Panc1 (cell line): ENCODE results near the gene RAD9A. TPM values are rescaled to one million over a fixed set of nuclear protein-coding genes. Genes with fewer than 3 reads are reported as not detected.

Experiments
- ATAC-seq: fragments of 200-7000 bp; cut with Tn5 transposase; 2 replicates; pipeline ENCODE4 v1.9.1; 2020; ENCODE audit warnings: mild to moderate bottlenecking, moderate library complexity
- BruUV-seq: library from RNA; stranded (reverse); fragments of 400-500 nt; replicated peaks from 2 replicates; lab custom pipeline; 2021; lab: Mats Ljungman, UMichigan
- CTCF ChIA-PET: fragments of 300-600 bp; sonication (Branson Sonifier 250); formaldehyde crosslinking; loops from one replicate; lab custom pipeline; 2022; ENCODE audit warnings: antibody characterized with exemption; lab: Charles Lee
- POLR2A ChIA-PET: fragments of 300-600 bp; sonication (Branson Sonifier 250); formaldehyde crosslinking; loops from one replicate; lab custom pipeline; 2022; ENCODE audit warnings: antibody characterized with exemption; lab: Charles Lee
- DNase-seq: peaks from one replicate; pipeline ENCODE4 v3.0.0-alpha.2; 2010; ENCODE audit warnings: low read depth, low spot score
- H3K27ac ChIP-seq: 2 replicates; pipeline ENCODE4 v1.5.1; 2011; ENCODE audit warnings: mild to moderate bottlenecking, low read length, inconsistent platforms
- H3K27me3 ChIP-seq: fragments of 200-500 bp; sonication (Bioruptor generic); 2 replicates; pipeline ENCODE4 v1.6.0; 2014; ENCODE audit warnings: low read length, inconsistent platforms; ENCODE audit not compliant: control insufficient read depth, insufficient read depth
- H3K36me3 ChIP-seq: fragments of 200-500 bp; sonication (Bioruptor generic); 2 replicates; pipeline ENCODE4 v1.5.1; 2014; ENCODE audit warnings: inconsistent platforms, mild to moderate bottlenecking, low read length, moderate library complexity; ENCODE audit not compliant: control insufficient read depth, insufficient read depth
- H3K4me1 ChIP-seq: 2 replicates; pipeline ENCODE4 v1.5.1; 2011; ENCODE audit warnings: inconsistent platforms, mild to moderate bottlenecking, low read length, moderate library complexity; ENCODE audit not compliant: control insufficient read depth, insufficient read depth
- H3K4me3 ChIP-seq, 2 experiments: 2 replicates each; pipeline ENCODE4 v1.5.1; 2011 to 2012; ENCODE audit warnings: low read depth in 2 of 2, low read length in 2 of 2, mild to moderate bottlenecking in 2 of 2, inconsistent platforms in 1 of 2, moderate library complexity in 1 of 2
- H3K9me3 ChIP-seq: fragments of 200-500 bp; sonication (Bioruptor generic); 2 replicates; pipeline ENCODE4 v1.5.1; 2014; ENCODE audit warnings: low read depth, mild to moderate bottlenecking, inconsistent platforms, low read length, moderate library complexity; ENCODE audit not compliant: control insufficient read depth, insufficient read depth
- POLR2AphosphoS5 ChIP-seq: IDR thresholded peaks from 2 replicates; pipeline ENCODE4 v1.6.1; 2012; ENCODE audit warnings: mild to moderate bottlenecking, low read depth, low read length, moderate library complexity
- SIN3A ChIP-seq: IDR thresholded peaks from 2 replicates; pipeline ENCODE4 v1.6.1; 2012; ENCODE audit warnings: low read depth, mild to moderate bottlenecking, low read length, moderate library complexity, borderline replicate concordance; ENCODE audit not compliant: insufficient read depth
- TCF7L2 ChIP-seq: IDR thresholded peaks from 2 replicates; pipeline ENCODE4 v1.6.1; 2011; ENCODE audit warnings: mild to moderate bottlenecking, low read depth, low read length, inconsistent platforms
- in situ Hi-C: cut with HindIII; loops from 2 replicates; pipeline ENCODE4 v1.10.0; 2016; ENCODE audit warnings: low sequenced_read_pairs, low pct_unique_long_range_greater_than_20kb
- intact Hi-C: fragments of 100-400 bp; cut with micrococcal nuclease; formaldehyde crosslinking; loops from one replicate; pipeline ENCODE4 v1.10.0; 2022; ENCODE audit not compliant: unreplicated experiment
- total RNA-seq: library from RNA; stranded (reverse); gene quantifications from one replicate; pipeline ENCODE4 v1.2.1, GENCODE V29; 2021; ENCODE audit not compliant: unreplicated experiment
- TF ChIP-seq, protein P1 (sequence below): fragments of 450-650 bp; IDR thresholded peaks from 2 replicates; pipeline ENCODE4 v1.5.1; 2017; ENCODE audit warnings: mild to moderate bottlenecking
- TF ChIP-seq, protein P2 (sequence below), 2 experiments: IDR thresholded peaks; 2 replicates each; pipeline ENCODE4 v1.6.1; 2011 to 2012; ENCODE audit warnings: low read depth in 2 of 2, control low read depth in 1 of 2, low read length in 1 of 2, mild to moderate bottlenecking in 1 of 2, moderate library complexity in 1 of 2; ENCODE audit not compliant: insufficient read depth in 1 of 2

The RAD9A gene
- total RNA-seq, 1 experiment from 2014 or later: 33.1 TPM

DNA sequence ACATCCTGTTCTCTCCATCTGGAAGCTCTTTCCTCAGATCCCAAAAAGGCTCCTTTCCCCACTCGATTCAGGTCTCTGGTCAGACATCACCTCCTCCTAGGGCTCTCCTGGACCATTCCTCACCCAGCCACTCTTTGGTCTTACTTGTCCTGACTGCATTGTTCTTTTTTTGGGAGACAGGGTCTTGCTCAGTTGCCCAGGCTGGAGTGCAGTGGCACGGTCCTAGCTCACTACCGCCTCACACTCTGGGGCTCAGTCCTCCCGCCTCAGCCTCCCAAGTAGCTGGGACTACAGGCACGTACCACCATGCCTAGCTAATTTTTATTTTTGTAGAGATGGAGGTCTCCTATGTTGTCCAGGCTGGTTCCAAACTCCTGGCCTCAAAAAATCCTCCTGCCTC lies 53.7 kb downstream of the RAD9A start:
- CTCF ChIA-PET: no interaction called here
- no peak for DNase-seq
- Histone ChIP-seq H3K36me3 (no peaks in the 10 kb centered on the region), H3K4me1 (peaks cover 18% of the 10 kb centered on the region), H3K4me3 (no peak overlapping the region), H3K27ac (no peak overlapping the region), H3K27me3 (no peaks in the 10 kb centered on the region), H3K9me3 (no peaks in the 10 kb centered on the region)
- no peak for ATAC-seq
- POLR2A ChIA-PET: no interaction called here
- BruUV-seq: no TSS peak
- intact Hi-C loops (no loop called here), in situ Hi-C loops (no loop called here)
- TF ChIP-seq, protein P1, sequence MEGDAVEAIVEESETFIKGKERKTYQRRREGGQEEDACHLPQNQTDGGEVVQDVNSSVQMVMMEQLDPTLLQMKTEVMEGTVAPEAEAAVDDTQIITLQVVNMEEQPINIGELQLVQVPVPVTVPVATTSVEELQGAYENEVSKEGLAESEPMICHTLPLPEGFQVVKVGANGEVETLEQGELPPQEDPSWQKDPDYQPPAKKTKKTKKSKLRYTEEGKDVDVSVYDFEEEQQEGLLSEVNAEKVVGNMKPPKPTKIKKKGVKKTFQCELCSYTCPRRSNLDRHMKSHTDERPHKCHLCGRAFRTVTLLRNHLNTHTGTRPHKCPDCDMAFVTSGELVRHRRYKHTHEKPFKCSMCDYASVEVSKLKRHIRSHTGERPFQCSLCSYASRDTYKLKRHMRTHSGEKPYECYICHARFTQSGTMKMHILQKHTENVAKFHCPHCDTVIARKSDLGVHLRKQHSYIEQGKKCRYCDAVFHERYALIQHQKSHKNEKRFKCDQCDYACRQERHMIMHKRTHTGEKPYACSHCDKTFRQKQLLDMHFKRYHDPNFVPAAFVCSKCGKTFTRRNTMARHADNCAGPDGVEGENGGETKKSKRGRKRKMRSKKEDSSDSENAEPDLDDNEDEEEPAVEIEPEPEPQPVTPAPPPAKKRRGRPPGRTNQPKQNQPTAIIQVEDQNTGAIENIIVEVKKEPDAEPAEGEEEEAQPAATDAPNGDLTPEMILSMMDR: no peak
- TF ChIP-seq SIN3A: no peak
- no peak for TF ChIP-seq POLR2AphosphoS5
- TF ChIP-seq, protein P2, sequence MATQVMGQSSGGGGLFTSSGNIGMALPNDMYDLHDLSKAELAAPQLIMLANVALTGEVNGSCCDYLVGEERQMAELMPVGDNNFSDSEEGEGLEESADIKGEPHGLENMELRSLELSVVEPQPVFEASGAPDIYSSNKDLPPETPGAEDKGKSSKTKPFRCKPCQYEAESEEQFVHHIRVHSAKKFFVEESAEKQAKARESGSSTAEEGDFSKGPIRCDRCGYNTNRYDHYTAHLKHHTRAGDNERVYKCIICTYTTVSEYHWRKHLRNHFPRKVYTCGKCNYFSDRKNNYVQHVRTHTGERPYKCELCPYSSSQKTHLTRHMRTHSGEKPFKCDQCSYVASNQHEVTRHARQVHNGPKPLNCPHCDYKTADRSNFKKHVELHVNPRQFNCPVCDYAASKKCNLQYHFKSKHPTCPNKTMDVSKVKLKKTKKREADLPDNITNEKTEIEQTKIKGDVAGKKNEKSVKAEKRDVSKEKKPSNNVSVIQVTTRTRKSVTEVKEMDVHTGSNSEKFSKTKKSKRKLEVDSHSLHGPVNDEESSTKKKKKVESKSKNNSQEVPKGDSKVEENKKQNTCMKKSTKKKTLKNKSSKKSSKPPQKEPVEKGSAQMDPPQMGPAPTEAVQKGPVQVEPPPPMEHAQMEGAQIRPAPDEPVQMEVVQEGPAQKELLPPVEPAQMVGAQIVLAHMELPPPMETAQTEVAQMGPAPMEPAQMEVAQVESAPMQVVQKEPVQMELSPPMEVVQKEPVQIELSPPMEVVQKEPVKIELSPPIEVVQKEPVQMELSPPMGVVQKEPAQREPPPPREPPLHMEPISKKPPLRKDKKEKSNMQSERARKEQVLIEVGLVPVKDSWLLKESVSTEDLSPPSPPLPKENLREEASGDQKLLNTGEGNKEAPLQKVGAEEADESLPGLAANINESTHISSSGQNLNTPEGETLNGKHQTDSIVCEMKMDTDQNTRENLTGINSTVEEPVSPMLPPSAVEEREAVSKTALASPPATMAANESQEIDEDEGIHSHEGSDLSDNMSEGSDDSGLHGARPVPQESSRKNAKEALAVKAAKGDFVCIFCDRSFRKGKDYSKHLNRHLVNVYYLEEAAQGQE (IDR thresholded peaks at IDR 0.05; ENCODE audit: insufficient read depth in 1 of 2, low read depth in 2 of 2, low read length in 1 of 2): no peak
- no peak for TF ChIP-seq TCF7L2

Other genes with a start within 250 kb of the RAD9A start
- gene GRK2, start 125.5 kb upstream of the RAD9A start, total RNA-seq: 103 TPM
- gene ANKRD13D, start 102.7 kb upstream of the RAD9A start, total RNA-seq: 76.5 TPM
- gene SSH3, start 88.5 kb upstream of the RAD9A start, total RNA-seq: 79.8 TPM
- 78.7 TPM for gene POLD4, start 38.4 kb upstream of the RAD9A start, total RNA-seq
- 9.3 TPM for gene CLCF1, start 18.4 kb upstream of the RAD9A start, total RNA-seq
- 361 TPM for gene PPP1CA, start 9.9 kb downstream of the RAD9A start, total RNA-seq
- 0.33 TPM for gene TBC1D10C, start 12.1 kb downstream of the RAD9A start, total RNA-seq
- 1.0 TPM for gene CARNS1, start 23.7 kb downstream of the RAD9A start, total RNA-seq
- 68.5 TPM for gene RPS6KB2, start 36.5 kb downstream of the RAD9A start, total RNA-seq
- gene PTPRCAP, start 45.7 kb downstream of the RAD9A start, total RNA-seq: 0.82 TPM
- gene CORO1B, start 51.5 kb downstream of the RAD9A start, total RNA-seq: 158 TPM
- gene GPR152, start 60.7 kb downstream of the RAD9A start, total RNA-seq: not detected
- not detected for gene CABP4, start 63.4 kb downstream of the RAD9A start, total RNA-seq
- gene TMEM134, start 77.3 kb downstream of the RAD9A start, total RNA-seq: 65.0 TPM
- 87.8 TPM for gene AIP, start 91.0 kb downstream of the RAD9A start, total RNA-seq
- 70.4 TPM for gene PITPNM1, start 113.4 kb downstream of the RAD9A start, total RNA-seq
- 76.1 TPM for gene CDK2AP2, start 116.2 kb downstream of the RAD9A start, total RNA-seq
- gene CABP2, start 131.5 kb downstream of the RAD9A start, total RNA-seq: not detected
- 570 TPM for gene GSTP1, start 191.8 kb downstream of the RAD9A start, total RNA-seq
- gene NDUFV1, start 214.9 kb downstream of the RAD9A start, total RNA-seq: 281 TPM
- gene NUDT8, start 238.0 kb downstream of the RAD9A start, total RNA-seq: 13.2 TPM
- not detected for gene TBX10, start 247.8 kb downstream of the RAD9A start, total RNA-seq